ENCODE data around the gene NOP10.

Gene NOP10

DNA sequence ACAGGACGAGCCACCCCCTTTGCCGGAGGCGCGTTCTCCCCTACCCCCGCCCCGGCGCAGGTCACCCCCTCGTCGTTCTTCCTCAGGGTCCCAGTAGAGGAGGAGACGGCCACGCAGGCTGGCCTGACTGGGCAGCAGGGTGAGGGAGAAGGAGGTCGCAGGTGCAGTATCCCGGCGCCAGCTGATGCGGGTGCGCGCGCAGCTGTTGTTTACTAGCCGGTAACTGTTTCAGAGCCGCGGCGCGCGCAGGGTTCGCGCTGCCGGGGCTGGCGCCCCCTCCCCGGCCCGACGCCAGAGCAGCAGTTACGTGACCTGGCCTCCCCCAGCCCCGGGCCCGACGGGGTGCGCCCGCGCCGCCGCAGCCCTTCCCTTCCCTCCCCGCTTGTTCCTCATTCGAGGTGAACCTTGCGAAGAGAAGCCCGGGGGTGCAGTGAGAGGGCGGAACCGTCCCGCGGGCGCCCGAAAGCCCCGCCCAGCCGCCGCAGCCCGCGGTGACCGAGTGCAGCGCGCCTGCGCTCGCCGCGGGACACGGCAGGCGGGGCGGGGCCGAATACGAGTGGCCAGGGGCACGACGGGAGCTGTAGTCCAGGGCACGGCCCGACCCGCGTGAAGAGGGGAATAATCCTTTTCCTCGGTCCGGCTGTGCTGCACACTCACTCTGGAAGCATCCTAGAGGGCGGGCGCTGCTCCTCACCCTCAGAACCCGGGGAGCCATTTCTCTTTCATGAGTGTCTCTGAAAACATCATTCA is 5.2 kb downstream of the NOP10 start, which contains the start of gene SLC12A6:
Gene SLC12A6, minus strand, starts transcription at position 225 of the 750 bp plus-strand sequence. CDS start 1,101 bp downstream, outside the sequence.
- Histone ChIP-seq H3F3A (ENCODE audit: low read depth) (peaks cover 19% of the 10 kb centered on the region), H3K4me2 (ENCODE audit: low read depth, low read length, poor library complexity, severe bottlenecking) (peak within 1 kb of the TSS; percentile 75), H3K4me3 (ENCODE audit: low read length, poor library complexity, severe bottlenecking) (peak within 1 kb of the TSS; percentile 84), H3K9me2 (replicated peaks; ENCODE audit: low read depth, low read length) (no peaks in the 10 kb centered on the region), H3K9me3 (ENCODE audit: insufficient read depth, low read depth, low read length) (no peaks in the 10 kb centered on the region), H3K36me3 (ENCODE audit: insufficient read depth, low read length) (no peaks in the 10 kb centered on the region), H3K79me2 (ENCODE audit: insufficient read depth, low read length) (peaks cover 90% of the 10 kb centered on the region), H4K20me1 (ENCODE audit: insufficient read depth, low read length, poor library complexity, severe bottlenecking) (peaks cover 12% of the 10 kb centered on the region), H3K27me3 (ENCODE audit: insufficient read depth, low read length, poor library complexity, severe bottlenecking) (no peaks in the 10 kb centered on the region), H3K4me1 (ENCODE audit: insufficient read depth, low read length, poor library complexity, severe bottlenecking) (peaks cover 59% of the 10 kb centered on the region), H3K9ac (ENCODE audit: low read depth, low read length, poor library complexity, severe bottlenecking) (peak within 1 kb of the TSS; percentile 91), H2AFZ (ENCODE audit: low read length) (peak within 1 kb of the TSS; percentile 72)
- TF ChIP-seq, protein P1, sequence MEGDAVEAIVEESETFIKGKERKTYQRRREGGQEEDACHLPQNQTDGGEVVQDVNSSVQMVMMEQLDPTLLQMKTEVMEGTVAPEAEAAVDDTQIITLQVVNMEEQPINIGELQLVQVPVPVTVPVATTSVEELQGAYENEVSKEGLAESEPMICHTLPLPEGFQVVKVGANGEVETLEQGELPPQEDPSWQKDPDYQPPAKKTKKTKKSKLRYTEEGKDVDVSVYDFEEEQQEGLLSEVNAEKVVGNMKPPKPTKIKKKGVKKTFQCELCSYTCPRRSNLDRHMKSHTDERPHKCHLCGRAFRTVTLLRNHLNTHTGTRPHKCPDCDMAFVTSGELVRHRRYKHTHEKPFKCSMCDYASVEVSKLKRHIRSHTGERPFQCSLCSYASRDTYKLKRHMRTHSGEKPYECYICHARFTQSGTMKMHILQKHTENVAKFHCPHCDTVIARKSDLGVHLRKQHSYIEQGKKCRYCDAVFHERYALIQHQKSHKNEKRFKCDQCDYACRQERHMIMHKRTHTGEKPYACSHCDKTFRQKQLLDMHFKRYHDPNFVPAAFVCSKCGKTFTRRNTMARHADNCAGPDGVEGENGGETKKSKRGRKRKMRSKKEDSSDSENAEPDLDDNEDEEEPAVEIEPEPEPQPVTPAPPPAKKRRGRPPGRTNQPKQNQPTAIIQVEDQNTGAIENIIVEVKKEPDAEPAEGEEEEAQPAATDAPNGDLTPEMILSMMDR (conservative IDR thresholded peaks at IDR 0.05; ENCODE audit: low read length), result no peak
- TF ChIP-seq EZH2phosphoT487 (IDR thresholded peaks at IDR 0.05; ENCODE audit: borderline replicate concordance), result no peak

DNA sequence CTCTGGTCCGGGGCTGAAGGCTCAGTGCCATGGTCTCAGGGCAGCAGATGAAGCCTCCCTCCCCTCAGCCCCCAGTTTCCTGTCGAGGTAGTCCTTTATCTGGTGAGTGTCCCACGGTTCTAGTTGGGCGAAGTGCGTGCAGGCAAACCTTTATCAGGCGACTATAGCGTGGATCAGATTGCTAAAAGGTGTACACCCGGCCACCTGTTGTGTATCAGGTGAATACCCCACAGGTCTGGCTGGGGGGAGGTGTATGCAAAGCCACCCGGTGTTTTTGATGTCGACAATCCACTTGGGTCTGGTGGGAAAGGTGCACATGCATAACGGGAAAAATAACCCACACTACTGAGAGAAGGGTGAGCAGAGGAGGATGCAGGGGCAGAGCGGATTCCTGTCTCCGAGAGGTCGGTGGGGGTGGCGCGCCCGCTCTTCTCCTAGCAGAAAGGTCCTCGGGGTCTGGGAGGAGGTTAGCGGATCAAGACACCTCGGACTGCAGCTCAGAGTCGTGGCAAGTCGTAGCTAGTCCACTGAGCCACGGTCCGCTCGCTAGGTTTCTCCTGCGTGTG is 5.9 kb downstream of the NOP10 start:
- Histone ChIP-seq H4K20me1 (ENCODE audit: insufficient read depth, low read length, poor library complexity, severe bottlenecking) (peaks cover 9% of the 10 kb centered on the region), H3K4me2 (ENCODE audit: low read depth, low read length, poor library complexity, severe bottlenecking) (peak overlapping the region; percentile 75), H3K27me3 (ENCODE audit: insufficient read depth, low read length, poor library complexity, severe bottlenecking) (no peaks in the 10 kb centered on the region), H3K9me2 (replicated peaks; ENCODE audit: low read depth, low read length) (no peaks in the 10 kb centered on the region), H3K9ac (ENCODE audit: low read depth, low read length, poor library complexity, severe bottlenecking) (peak overlapping the region; percentile 91), H3K9me3 (ENCODE audit: insufficient read depth, low read depth, low read length) (no peaks in the 10 kb centered on the region), H3K36me3 (ENCODE audit: insufficient read depth, low read length) (no peaks in the 10 kb centered on the region), H3F3A (ENCODE audit: low read depth) (peaks cover 26% of the 10 kb centered on the region), H3K79me2 (ENCODE audit: insufficient read depth, low read length) (peaks cover 89% of the 10 kb centered on the region), H2AFZ (ENCODE audit: low read length) (peak overlapping the region; percentile 72; the same call in 1 of the 2 replicates), H3K4me3 (ENCODE audit: low read length, poor library complexity, severe bottlenecking) (peak overlapping the region; percentile 84), H3K4me1 (ENCODE audit: insufficient read depth, low read length, poor library complexity, severe bottlenecking) (peaks cover 65% of the 10 kb centered on the region)
- TF ChIP-seq EZH2phosphoT487 (IDR thresholded peaks at IDR 0.05; ENCODE audit: borderline replicate concordance), result no peak
- TF ChIP-seq, protein P1 (conservative IDR thresholded peaks at IDR 0.05; ENCODE audit: low read length), result no peak

DNA sequence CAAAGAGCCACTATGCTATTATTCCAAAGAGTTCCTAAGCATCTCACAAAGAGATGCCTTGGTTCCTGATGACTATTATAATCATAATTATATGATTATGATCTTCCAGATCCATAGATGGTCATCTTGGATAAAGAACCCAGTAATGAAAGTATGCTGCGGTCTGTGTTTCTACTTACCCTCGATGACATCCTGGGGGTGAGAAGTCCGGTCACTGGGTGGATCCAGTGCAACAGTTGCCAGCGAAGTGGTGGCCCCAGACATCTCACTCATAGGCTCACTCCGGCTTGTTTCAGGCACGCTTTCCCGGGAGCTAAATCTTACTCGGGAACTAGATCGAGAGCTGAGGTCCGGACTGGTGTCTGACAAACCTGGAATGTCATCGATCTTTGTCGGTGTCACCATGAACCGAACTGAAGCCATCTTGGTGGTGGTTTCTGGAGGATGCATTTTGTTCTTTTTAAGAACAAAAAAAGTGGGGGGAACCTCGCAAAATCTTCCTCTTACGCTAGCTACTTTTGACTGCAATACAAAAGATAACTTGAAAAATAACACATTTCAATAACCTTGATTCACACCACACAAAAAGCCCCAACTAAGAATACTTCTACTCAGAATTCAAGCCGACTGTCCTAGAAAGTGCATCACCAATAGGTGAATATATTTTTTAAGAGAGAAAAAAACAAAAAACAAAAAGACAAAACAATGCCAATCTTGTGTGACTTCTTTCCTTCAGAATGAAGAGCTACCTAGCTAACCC is 6.5 kb downstream of the NOP10 start:
- TF ChIP-seq, protein P1 (conservative IDR thresholded peaks at IDR 0.05; ENCODE audit: low read length), result no peak
- no peak for TF ChIP-seq EZH2phosphoT487 (IDR thresholded peaks at IDR 0.05; ENCODE audit: borderline replicate concordance)
- peak overlapping the region; percentile 91 for H3K9ac ChIP-seq (ENCODE audit: low read depth, low read length, poor library complexity, severe bottlenecking)
- H3K4me2 ChIP-seq (ENCODE audit: low read depth, low read length, poor library complexity, severe bottlenecking), result peak overlapping the region; percentile 75
- peaks cover 3% of the 10 kb centered on the region for H4K20me1 ChIP-seq (ENCODE audit: insufficient read depth, low read length, poor library complexity, severe bottlenecking)
- no peaks in the 10 kb centered on the region for H3K9me3 ChIP-seq (ENCODE audit: insufficient read depth, low read depth, low read length)
- no peak overlapping the region for H2AFZ ChIP-seq (ENCODE audit: low read length)
- no peaks in the 10 kb centered on the region for H3K9me2 ChIP-seq (replicated peaks; ENCODE audit: low read depth, low read length)
- H3F3A ChIP-seq (ENCODE audit: low read depth), result peaks cover 31% of the 10 kb centered on the region
- peaks cover 83% of the 10 kb centered on the region for H3K79me2 ChIP-seq (ENCODE audit: insufficient read depth, low read length)
- peak overlapping the region; percentile 84 for H3K4me3 ChIP-seq (ENCODE audit: low read length, poor library complexity, severe bottlenecking)
- H3K27me3 ChIP-seq (ENCODE audit: insufficient read depth, low read length, poor library complexity, severe bottlenecking), result no peaks in the 10 kb centered on the region
- peaks cover 62% of the 10 kb centered on the region for H3K4me1 ChIP-seq (ENCODE audit: insufficient read depth, low read length, poor library complexity, severe bottlenecking)
- H3K36me3 ChIP-seq (ENCODE audit: insufficient read depth, low read length), result no peaks in the 10 kb centered on the region
